Right ventricle myocardium inferior (tissue), 1 donor: ENCODE results near the gene HOXD13. TPM values are rescaled to one million over a fixed set of nuclear protein-coding genes. Genes with fewer than 3 reads are reported as not detected.

Experiments used
- ATAC-seq: fragments of 200-7000 bp; cut with Tn5 transposase; one replicate; pipeline ENCODE4 v1.9.1; 2020; ENCODE audit warnings: mild to moderate bottlenecking, moderate library complexity
- DNase-seq: peaks from one replicate; pipeline ENCODE4 v3.0.0; 2021; ENCODE audit errors: missing footprints
- intact Hi-C: fragments of 100-400 bp; cut with DNase I; formaldehyde crosslinking; loops from one replicate; pipeline ENCODE4 v1.11.0; 2022
- total RNA-seq: library from RNA; stranded (reverse); fragmentation: NEBNext Ultra II Directional; extraction: Animal tissue kit (Norgen Biotek cat#: 25700); gene quantifications from one replicate; pipeline ENCODE4 v1.2.1, GENCODE V29; 2021
- donor health status: DM: no; HTN: yes; CAD: no; lungs with severe emphysema.

Gene HOXD13
- total RNA-seq, 1 donor from 2014 or later: not detected

- intact Hi-C loops: no loop called here
- DNase-seq (no peak), ATAC-seq (no peak)
These were observed 44.1 kb downstream of the HOXD13 start for GRCh38 chr2:176136374-176137251.

GRCh38 chr2:176137252-176137580 is 44.7 kb downstream of the HOXD13 start:
- intact Hi-C loops: no loop called here
- ATAC-seq (no peak), DNase-seq (no peak)

GRCh38 chr2:176137906-176138305 is 45.4 kb downstream of the HOXD13 start:
- DNase-seq: no peak
- intact Hi-C loops: no loop called here
- ATAC-seq: no peak

- ATAC-seq (no peak), DNase-seq (no peak)
- intact Hi-C loops: no loop called here
These were observed 46.0 kb downstream of the HOXD13 start for GRCh38 chr2:176138526-176138922.

GRCh38 chr2:176138923-176139660 is 46.6 kb downstream of the HOXD13 start:
- ATAC-seq: no peak
- intact Hi-C loops: no loop called here

GRCh38 chr2:176139661-176140512 is 47.4 kb downstream of the HOXD13 start:
- intact Hi-C loops: loop anchor here (1.0 kb wide), 3 partner anchors 315 to 498 kb away; no protein-coding TSS in a partner anchor
- no peak for DNase-seq

More at GRCh38 chr2:176138923-176139660, 46.6 kb downstream of the HOXD13 start:
- DNase-seq: no peak

GRCh38 chr2:176140513-176141317 is 48.2 kb downstream of the HOXD13 start:
- ATAC-seq (peak; percentile 83), DNase-seq (no peak)
- intact Hi-C loops: loop anchor here (1.0 kb wide), 3 partner anchors 315 to 498 kb away; no protein-coding TSS in a partner anchor

More at GRCh38 chr2:176139661-176140512, 47.4 kb downstream of the HOXD13 start:
- no peak for ATAC-seq

- ATAC-seq (no peak), DNase-seq (no peak)
- intact Hi-C loops: no loop called here
These were observed 49.8 kb downstream of the HOXD13 start for GRCh38 chr2:176142281-176142680.

Other genes with a start within 250 kb of the HOXD13 start
- gene LNPK, start 90.5 kb upstream of the HOXD13 start, total RNA-seq: 38.8 TPM
- gene EVX2, start 8.8 kb upstream of the HOXD13 start, total RNA-seq: not detected
- not detected for gene HOXD12, start 7.1 kb downstream of the HOXD13 start, total RNA-seq
- gene HOXD11, start 14.6 kb downstream of the HOXD13 start, total RNA-seq: not detected
- gene HOXD10, start 24.1 kb downstream of the HOXD13 start, total RNA-seq: not detected
- gene HOXD9, start 30.0 kb downstream of the HOXD13 start, total RNA-seq: not detected
- 0.16 TPM for gene HOXD8, start 37.0 kb downstream of the HOXD13 start, total RNA-seq
- not detected for gene HOXD4, start 58.8 kb downstream of the HOXD13 start, total RNA-seq
- 0.30 TPM for gene HOXD3, start 64.6 kb downstream of the HOXD13 start, total RNA-seq
- gene HOXD1, start 95.9 kb downstream of the HOXD13 start, total RNA-seq: not detected
- gene MTX2, start 176.7 kb downstream of the HOXD13 start, total RNA-seq: 51.0 TPM